Measurements from ENCODE around the gene PPP2R5C. TPM values are rescaled to one million over a fixed set of nuclear protein-coding genes. Genes with fewer than 3 reads are reported as not detected.

PPP2R5C gene
- total and polyA plus RNA-seq, 2 of the 8 experiments (the other 6 are each of a cell fraction or from before 2014, with no cell fraction given): 49.6 to 95.9 TPM

- POLR2A ChIA-PET (ENCODE audit: partially characterized antibody): no interaction called here
- CTCF ChIA-PET (ENCODE audit: partially characterized antibody): interaction anchor here (0.7 to 1.1 kb wide), 3 partner anchors 28 to 48 kb away, joined by 3 read pairs; no protein-coding TSS in a partner anchor
- H3K18ac ChIP-seq (ENCODE audit: extremely low read depth, low read length): no peak overlapping the region
Observed at GRCh38 chr14:101736071-101736470, 25.4 kb upstream of the PPP2R5C start.

More at GRCh38 chr14:101736071-101736470, 25.4 kb upstream of the PPP2R5C start:
- Histone ChIP-seq H4K20me1 (replicated peaks in 1 of 2; ENCODE audit: control insufficient read depth in 1 of 2, insufficient read depth in 2 of 2, low read length in 2 of 2) (no peaks in the 10 kb centered on the region), H2BK120ac (replicated peaks; ENCODE audit: low read depth, low read length) (no peak overlapping the region), H3K4ac (replicated peaks; ENCODE audit: insufficient read length, low read depth, low read length) (no peak overlapping the region), H2AFZ (ENCODE audit: low read length) (no peak overlapping the region), H2BK5ac (ENCODE audit: low read depth, low read length) (no peak overlapping the region), H3K9me3 (ENCODE audit: insufficient read depth in 2 of 2, low read depth in 1 of 2, low read length in 1 of 2) (peaks cover 6 to 7% of the 10 kb centered on the region in 2 experiments; a peak in 3 of 4 replicates), H2BK15ac (ENCODE audit: low read length) (no peak overlapping the region), H4K5ac (ENCODE audit: insufficient read length, low read depth, low read length) (no peak overlapping the region), H2BK12ac (ENCODE audit: low read depth, low read length) (no peak overlapping the region), H2AK5ac (ENCODE audit: low read depth, low read length) (no peak overlapping the region), H3K36me3 (ENCODE audit: control insufficient read depth in 2 of 4, insufficient read depth in 4 of 4, low read length in 3 of 4) (no peaks in the 10 kb centered on the region), H3K4me1 (replicated peaks in 1 of 4; ENCODE audit: control insufficient read depth in 3 of 4, insufficient read depth in 4 of 4, low read length in 3 of 4) (peaks cover under 1 to 9% (median 7%) of the 10 kb centered on the region in 4 experiments; a peak in 6 of 7 replicates), H3K23ac (ENCODE audit: insufficient read length) (no peak overlapping the region), H3K14ac (ENCODE audit: insufficient read length) (no peak overlapping the region), H3K79me1 (ENCODE audit: low read depth, low read length) (no peaks in the 10 kb centered on the region), H3K9ac (replicated peaks in 1 of 4; ENCODE audit: extremely low read depth in 1 of 4, low read depth in 3 of 4, low read length in 3 of 4) (no peak overlapping the region), H4K8ac (ENCODE audit: extremely low read depth, insufficient read depth, low read length) (peak overlapping the region; percentile 35; the same call in 1 of the 2 replicates), H3K79me2 (ENCODE audit: control insufficient read depth in 1 of 2, insufficient read depth in 2 of 2, low read length in 2 of 2) (no peaks in the 10 kb centered on the region), H3K27me3 (replicated peaks in 1 of 4; ENCODE audit: control insufficient read depth in 3 of 4, extremely low read depth in 1 of 4, insufficient read depth in 3 of 4, low read length in 3 of 4) (no peaks in the 10 kb centered on the region), H4K91ac (replicated peaks; ENCODE audit: insufficient read length, low read length) (no peak overlapping the region), H3K27ac (ENCODE audit: low read depth, low read length) (no peak overlapping the region), H3K4me3 (ENCODE audit: extremely low read depth in 1 of 4, insufficient read depth in 2 of 4, low read depth in 3 of 4, low read length in 4 of 4) (no peak overlapping the region), H2BK20ac (ENCODE audit: low read length) (no peak overlapping the region), H3K4me2 (ENCODE audit: insufficient read depth in 1 of 2, low read depth in 2 of 2, low read length in 2 of 2) (no peak overlapping the region), H3K56ac (replicated peaks; ENCODE audit: insufficient read length, low read depth, low read length) (no peak overlapping the region), H3K23me2 (ENCODE audit: low read depth, low read length) (no peaks in the 10 kb centered on the region)
- FAIRE-seq: no peak
- no peak for TF ChIP-seq RNF2 (IDR thresholded peaks at IDR 0.05; ENCODE audit: borderline replicate concordance, low read depth, low read length, missing control alignments, poor library complexity, severe bottlenecking)
- 90% methylated on average over 4 of the region's 4 CpGs; no CpG with 5 or more reads in 1 of the 2 experiments for WGBS, 2 experiments (ENCODE audit: extremely low coverage in 1 of 2, insufficient coverage in 1 of 2, insufficient read length in 1 of 2, insufficient replicate concordance in 2 of 2, low coverage in 1 of 2, low lambda C conversion rate in 2 of 2, missing lambda C conversion rate in 1 of 2)
- DNase-seq (ENCODE audit: low read depth in 1 of 2, low spot score in 2 of 2): no peak
